PC-9 (cell line): ENCODE measurements around the gene ULBP1. TPM values are rescaled to one million over a fixed set of nuclear protein-coding genes. Genes with fewer than 3 reads are reported as not detected.
"Not testable (repeated sequence)": the region's sequence is repeated elsewhere in the genome, so short reads cannot be mapped to it uniquely, and the experiment has no call there.

Source experiments
- BruUV-seq: library from RNA; stranded (reverse); fragments of 400-500 nt; replicated peaks from 2 replicates; lab custom pipeline; 2021; lab: Mats Ljungman, UMichigan
- CTCF ChIA-PET: fragments of 300-600 bp; sonication (Branson Sonifier 250); formaldehyde crosslinking; loops from one replicate; lab custom pipeline; 2022; ENCODE audit warnings: antibody characterized with exemption; lab: Charles Lee
- POLR2A ChIA-PET: fragments of 300-600 bp; sonication (Branson Sonifier 250); formaldehyde crosslinking; loops from one replicate; lab custom pipeline; 2022; ENCODE audit warnings: antibody characterized with exemption; ENCODE audit not compliant: unreplicated experiment; lab: Charles Lee
- DNase-seq, 2 experiments: peaks; one replicate each; pipeline versions ENCODE4 v3.0.0 to v3.0.0-alpha.2; 2015 to 2022; ENCODE audit warnings: mixed read lengths in 1 of 2
- H2AFZ ChIP-seq: fragments of 200-600 bp; sonication (generic); 2 replicates; pipeline ENCODE4 v1.8.1; 2017; ENCODE audit warnings: antibody characterized with exemption
- H3F3A ChIP-seq: fragments of 200-600 bp; sonication (generic); 2 replicates; pipeline ENCODE4 v1.8.1; 2017; ENCODE audit warnings: antibody characterized with exemption, mild to moderate bottlenecking, low read depth; ENCODE audit not compliant: insufficient read depth
- H3K27ac ChIP-seq: fragments of 200-600 bp; sonication (generic); 2 replicates; pipeline ENCODE4 v1.6.1; 2016; ENCODE audit warnings: mixed run types
- H3K27me3 ChIP-seq: fragments of 200-600 bp; sonication (generic); 2 replicates; pipeline ENCODE4 v1.6.1; 2016; ENCODE audit warnings: low read depth, mixed run types; ENCODE audit not compliant: insufficient read depth
- H3K36me3 ChIP-seq: fragments of 200-600 bp; sonication (generic); 2 replicates; pipeline ENCODE4 v1.6.1; 2016; ENCODE audit warnings: low read depth, mixed run types
- H3K4me1 ChIP-seq: fragments of 200-600 bp; sonication (generic); replicated peaks from 2 replicates; pipeline ENCODE4 v1.6.1; 2016; ENCODE audit warnings: mixed run types; ENCODE audit not compliant: insufficient read depth
- H3K4me2 ChIP-seq: fragments of 200-600 bp; sonication (generic); 2 replicates; pipeline ENCODE4 v1.6.1; 2017; ENCODE audit warnings: mixed run types
- H3K4me3 ChIP-seq: fragments of 200-600 bp; sonication (generic); 2 replicates; pipeline ENCODE4 v1.6.1; 2016; ENCODE audit warnings: mixed run types
- H3K79me2 ChIP-seq: fragments of 200-600 bp; sonication (generic); 2 replicates; pipeline ENCODE4 v1.6.1; 2017; ENCODE audit warnings: low read depth, mixed run types
- H3K9me2 ChIP-seq: fragments of 200-600 bp; sonication (generic); 2 replicates; pipeline ENCODE4 v1.8.1; 2017; ENCODE audit warnings: mild to moderate bottlenecking; ENCODE audit not compliant: insufficient read depth
- H3K9me3 ChIP-seq: fragments of 200-600 bp; sonication (generic); 2 replicates; pipeline ENCODE4 v1.8.1; 2016; ENCODE audit warnings: low read depth; ENCODE audit not compliant: insufficient read depth
- H4K20me1 ChIP-seq: fragments of 200-600 bp; sonication (generic); 2 replicates; pipeline ENCODE4 v1.8.1; 2017; ENCODE audit not compliant: insufficient read depth
- CTCF ChIP-seq: fragments of 200-600 bp; sonication (generic); conservative IDR thresholded peaks from 2 replicates; pipeline ENCODE4 v1.6.1; 2017; ENCODE audit warnings: mixed run types, antibody characterized with exemption, mild to moderate bottlenecking, moderate library complexity
- EZH2 ChIP-seq: fragments of 200-600 bp; sonication (generic); IDR thresholded peaks from 2 replicates; pipeline ENCODE4 v1.8.0; 2017; ENCODE audit warnings: antibody characterized with exemption, low read depth
- intact Hi-C: fragments of 100-400 bp; cut with micrococcal nuclease; formaldehyde crosslinking; loops from one replicate; pipeline ENCODE4 v1.10.0; 2022; ENCODE audit not compliant: unreplicated experiment
- total RNA-seq: library from RNA; stranded (reverse); gene quantifications from 2 replicates; pipeline ENCODE4 v1.2.3, GENCODE V29; 2021

The ULBP1 gene
- total RNA-seq, 1 experiment from 2014 or later: 3.3 TPM

DNA sequence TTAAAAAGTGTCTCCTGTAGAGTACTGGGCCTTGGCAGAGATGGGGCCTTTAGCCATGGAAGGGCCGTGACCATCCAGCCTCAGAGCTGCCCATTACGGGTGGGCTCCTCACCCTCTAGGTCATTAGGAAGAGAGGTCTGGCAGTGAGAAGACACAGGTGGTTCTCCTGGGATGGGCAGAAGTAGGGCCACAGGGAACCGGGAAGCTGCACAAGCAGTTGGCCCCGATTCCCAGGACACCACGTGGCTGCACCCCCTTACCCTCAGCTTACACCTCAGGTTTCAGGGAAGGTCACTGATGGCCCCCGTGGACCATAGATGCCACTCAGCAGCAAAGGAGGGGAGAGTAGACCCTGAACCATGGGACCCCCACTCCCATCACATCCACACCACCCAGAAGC, 42.4 kb upstream of the ULBP1 start:
- ChIA-PET POLR2A (no interaction called here), CTCF (no interaction called here)
- Histone ChIP-seq H3F3A (no peaks in the 10 kb centered on the region), H3K4me2 (no peak overlapping the region), H3K27ac (no peak overlapping the region), H3K9me2 (no peaks in the 10 kb centered on the region), H3K27me3 (no peaks in the 10 kb centered on the region), H2AFZ (no peak overlapping the region), H3K4me1 (peaks cover 1% of the 10 kb centered on the region), H3K4me3 (no peak overlapping the region), H3K9me3 (no peaks in the 10 kb centered on the region), H4K20me1 (no peaks in the 10 kb centered on the region), H3K79me2 (no peaks in the 10 kb centered on the region), H3K36me3 (no peaks in the 10 kb centered on the region)
- no TSS peak for BruUV-seq
- DNase-seq: no peak
- TF ChIP-seq EZH2: no peak
- no peak for TF ChIP-seq CTCF
- intact Hi-C loops: loop anchor here (5.0 kb wide), 1 partner anchor 354 kb away; the partner anchor contains the start of gene GINM1

- Histone ChIP-seq H3K4me2 (peak overlapping the region; percentile 86), H3K4me3 (peak overlapping the region; percentile 64; the same call in 1 of the 2 replicates)
- H3F3A ChIP-seq, H3K9me2 ChIP-seq, BruUV-seq, H3K4me1 ChIP-seq, H3K79me2 ChIP-seq, H2AFZ ChIP-seq, H3K27me3 ChIP-seq, H4K20me1 ChIP-seq, H3K36me3 ChIP-seq, DNase-seq, H3K27ac ChIP-seq, H3K9me3 ChIP-seq: not testable (repeated sequence)
- CTCF ChIA-PET: interaction anchor here (0.6 kb wide), 1 partner anchor 199 kb away, joined by 4 read pairs; no protein-coding TSS in a partner anchor
- POLR2A ChIA-PET: interaction anchor here (0.6 kb wide), 1 partner anchor 81 kb away, joined by 3 read pairs; no protein-coding TSS in a partner anchor
- intact Hi-C loops: loop anchor here (2.0 to 5.0 kb wide), 2 partner anchors 57 to 355 kb away; partner anchors contain the start of genes GINM1 and LRP11
These were observed 41.7 kb upstream of the ULBP1 start for GRCh38 chr6:149922091-149922490.

- CTCF ChIA-PET: interaction anchor here (0.6 kb wide), 1 partner anchor 199 kb away, joined by 4 read pairs; no protein-coding TSS in a partner anchor
These were observed 41.0 kb upstream of the ULBP1 start, which contains the start of gene RAET1G for GRCh38 chr6:149922642-149923326. Gene RAET1G, minus strand, starts transcription at chr6:149923121. Its CDS starts 111 bp downstream, at chr6:149923010.

More at GRCh38 chr6:149922642-149923326, 41.0 kb upstream of the ULBP1 start, which contains the start of gene RAET1G:
- intact Hi-C loops: loop anchor here (2.0 to 5.0 kb wide), 2 partner anchors 58 to 355 kb away; partner anchors contain the start of genes GINM1 and LRP11
- no peaks in the 10 kb centered on the region for H3K9me3 ChIP-seq
- POLR2A ChIA-PET: interaction anchor here (0.6 kb wide), 1 partner anchor 82 kb away, joined by 3 read pairs; no protein-coding TSS in a partner anchor
- H3K9me2 ChIP-seq: no peaks in the 10 kb centered on the region
- H3K4me2 ChIP-seq: peak within 1 kb of the TSS; percentile 86
- peaks cover 4% of the 10 kb centered on the region for H3K4me1 ChIP-seq
- BruUV-seq: no TSS peak
- peak within 1 kb of the TSS; percentile 64 for H3K4me3 ChIP-seq
- peak within 1 kb of the TSS; percentile 83 for H2AFZ ChIP-seq
- no peaks in the 10 kb centered on the region for H3K27me3 ChIP-seq
- DNase-seq: peak; percentile 81
- no peak for TF ChIP-seq CTCF
- no peak for TF ChIP-seq EZH2
- no peaks in the 10 kb centered on the region for H3F3A ChIP-seq
- no peaks in the 10 kb centered on the region for H3K36me3 ChIP-seq
- no peak within 1 kb of the TSS for H3K27ac ChIP-seq
- H3K79me2 ChIP-seq: no peaks in the 10 kb centered on the region
- no peaks in the 10 kb centered on the region for H4K20me1 ChIP-seq
